Neural cell (in vitro differentiated cells): Measurements from ENCODE around the gene DNMT3A.

Experiments
- CTCF ChIP-seq: fragments of 450-650 bp; IDR thresholded peaks from 2 replicates; pipeline ENCODE4 v1.5.1; 2014; ENCODE audit warnings: antibody characterized with exemption, mild to moderate bottlenecking, moderate library complexity; ENCODE audit not compliant: poor library complexity, severe bottlenecking
- EP300 ChIP-seq: fragments of 450-650 bp; conservative IDR thresholded peaks from 2 replicates; pipeline ENCODE4 v1.6.1; 2014; ENCODE audit warnings: antibody characterized with exemption, mild to moderate bottlenecking, moderate library complexity; ENCODE audit not compliant: poor library complexity, severe bottlenecking
- EZH2 ChIP-seq: fragments of 200-600, 300-800 bp; shearing (Covaris generic), sonication (generic); IDR thresholded peaks from 2 replicates; pipeline ENCODE4 v1.6.1; 2014; ENCODE audit warnings: antibody characterized with exemption, low read length, borderline replicate concordance, mild to moderate bottlenecking; ENCODE audit not compliant: insufficient read depth, poor library complexity, severe bottlenecking
- RAD21 ChIP-seq: fragments of 450-650 bp; conservative IDR thresholded peaks from 2 replicates; pipeline ENCODE4 v1.6.1; 2014; ENCODE audit warnings: antibody characterized with exemption, mild to moderate bottlenecking, moderate library complexity
- REST ChIP-seq: IDR thresholded peaks from 2 replicates; pipeline ENCODE4 v1.6.1; 2012; ENCODE audit warnings: borderline replicate concordance

GRCh38 chr2:25201265-25201664 lies 140.5 kb downstream of the DNMT3A start:
- TF ChIP-seq CTCF: no peak
- no peak for TF ChIP-seq EP300
- no peak for TF ChIP-seq EZH2
- TF ChIP-seq REST: no peak
- no peak for TF ChIP-seq RAD21
